GM19463 (cell line): Measurements from ENCODE around the gene GNAS-AS1.

ENCODE experiments used
- ATAC-seq: cut with Tn5 transposase; IDR thresholded peaks from one replicate; pipeline ENCODE4 v1.9.1; 2021; ENCODE audit warnings: mild to moderate bottlenecking, moderate library complexity; ENCODE audit not compliant: unreplicated experiment

GNAS-AS1 gene

GRCh38 chr20:58787211-58788005 is 63.3 kb downstream of the GNAS-AS1 start:
- ATAC-seq: no peak

- ATAC-seq: no peak
These were observed 66.2 kb downstream of the GNAS-AS1 start for GRCh38 chr20:58784321-58785074.

- no peak for ATAC-seq
These were observed 67.1 kb downstream of the GNAS-AS1 start for GRCh38 chr20:58783511-58784011.

GRCh38 chr20:58781138-58781537 is 69.6 kb downstream of the GNAS-AS1 start:
- ATAC-seq: no peak

- ATAC-seq: no peak
These were observed 71.9 kb downstream of the GNAS-AS1 start for GRCh38 chr20:58778760-58779159.

GRCh38 chr20:58777657-58778056 is 73.0 kb downstream of the GNAS-AS1 start:
- no peak for ATAC-seq

- no peak for ATAC-seq
These were observed 74.6 kb downstream of the GNAS-AS1 start for GRCh38 chr20:58776109-58776508.

- ATAC-seq: no peak
These were observed 75.3 kb downstream of the GNAS-AS1 start for GRCh38 chr20:58775371-58775770.

- ATAC-seq: no peak
These were observed 75.9 kb downstream of the GNAS-AS1 start for GRCh38 chr20:58774667-58775263.

GRCh38 chr20:58774214-58774613 is 76.5 kb downstream of the GNAS-AS1 start:
- no peak for ATAC-seq

- no peak for ATAC-seq
These were observed 77.9 kb downstream of the GNAS-AS1 start for GRCh38 chr20:58772786-58773185.
